A549 (cell line): ENCODE data around the gene PINK1. TPM values are rescaled to one million over a fixed set of nuclear protein-coding genes. Genes with fewer than 3 reads are reported as not detected.

Source experiments
- ATAC-seq, 2 experiments: fragments of 200-7000 bp in 1 of 2; fragments of >200 bp in 1 of 2; cut with Nextera tagmentation in 1 of 2; cut with Tn5 transposase in 1 of 2; 3 replicates each; pipeline versions ENCODE4 v1.8.0 to v1.9.1; 2018 to 2020; ENCODE audit warnings: mild to moderate bottlenecking in 1 of 2, moderate library complexity in 1 of 2
- CTCF ChIA-PET: fragments of 300-600 bp; sonication (Branson Sonifier 250); formaldehyde crosslinking; extraction: SDS; loops from one replicate; lab custom pipeline; 2021; ENCODE audit warnings: antibody characterized with exemption, inconsistent platforms; lab: Yijun Ruan, JAX
- POLR2A ChIA-PET: fragments of 350-600 bp; formaldehyde crosslinking; extraction: SDS; loops from one replicate; lab custom pipeline; 2021; ENCODE audit warnings: antibody characterized with exemption, inconsistent platforms; lab: Yijun Ruan, JAX
- DNase-seq, 2 experiments: peaks; one replicate each; pipeline versions ENCODE4 v3.0.0 to v3.0.0-alpha.2; 2011 to 2016; ENCODE audit warnings: low read depth in 1 of 2, low spot score in 1 of 2
- FAIRE-seq: peaks from 2 replicates; lab custom pipeline; 2011; peaks lifted over from hg19 to GRCh38; lab: Jason Lieb, UNC
- H3K27ac ChIP-seq, 2 experiments: fragments of >200 bp; sonication (Bioruptor Twin); formaldehyde crosslinking; 3 replicates each; pipeline ENCODE4 v1.5.1; 2016 to 2017
- H3K4me1 ChIP-seq: fragments of >200 bp; sonication (Bioruptor Twin); formaldehyde crosslinking; 3 replicates; pipeline ENCODE4 v1.6.1; 2016
- H3K4me2 ChIP-seq: fragments of >200 bp; sonication (Bioruptor Twin); formaldehyde crosslinking; 3 replicates; pipeline ENCODE4 v1.6.1; 2016
- H3K4me3 ChIP-seq: fragments of >200 bp; sonication (Bioruptor Twin); formaldehyde crosslinking; 3 replicates; pipeline ENCODE4 v1.5.1; 2016
- H3K9me3 ChIP-seq: fragments of >200 bp; sonication (Bioruptor Twin); formaldehyde crosslinking; 3 replicates; pipeline ENCODE4 v1.6.1; 2016
- BHLHE40 ChIP-seq: IDR thresholded peaks from 2 replicates; pipeline ENCODE4 v1.6.1; 2012; ENCODE audit warnings: low read depth, low read length, inconsistent platforms
- CBX8 ChIP-seq: fragments of 200-600 bp; sonication (generic); IDR thresholded peaks from 2 replicates; pipeline ENCODE4 v1.6.1; 2016
- EHF ChIP-seq: fragments of 250-450 bp; sonication (Bioruptor Pico); IDR thresholded peaks from 2 replicates; pipeline ENCODE4 v1.5.0; 2020; ENCODE audit warnings: mild to moderate bottlenecking
- EP300 ChIP-seq, 2 experiments: fragments of >200 bp; sonication (Bioruptor Twin); formaldehyde crosslinking; IDR thresholded peaks; 2 replicates in 1 of 2; 3 replicates in 1 of 2; pipeline ENCODE4 v1.6.1; 2016 to 2017
- JUNB ChIP-seq: fragments of >200 bp; sonication (Bioruptor Twin); formaldehyde crosslinking; IDR thresholded peaks from 2 replicates; pipeline ENCODE4 v1.6.1; 2016
- MAFK ChIP-seq: fragments of 450-650 bp; IDR thresholded peaks from 2 replicates; pipeline ENCODE4 v1.6.1; 2014; ENCODE audit not compliant: partially characterized antibody
- MAZ ChIP-seq: fragments of 150-350 bp; IDR thresholded peaks from 2 replicates; pipeline ENCODE4 v1.6.1; 2014; ENCODE audit warnings: antibody characterized with exemption, low read depth, low read length, borderline replicate concordance
- NFE2L2 ChIP-seq: fragments of 150-350 bp; conservative IDR thresholded peaks from 2 replicates; pipeline ENCODE4 v1.6.1; 2014; ENCODE audit warnings: low read length
- POLR2AphosphoS2 ChIP-seq: conservative IDR thresholded peaks from 2 replicates; pipeline ENCODE4 v1.6.1; 2012; ENCODE audit warnings: low read length, improper control_type of control experiment, inconsistent platforms
- RAD21 ChIP-seq, 2 experiments: fragments of >200 bp in 1 of 2; sonication (Bioruptor Twin) in 1 of 2; formaldehyde crosslinking in 1 of 2; IDR thresholded peaks in 1 of 2; conservative IDR thresholded peaks in 1 of 2; 2 replicates in 1 of 2; 3 replicates in 1 of 2; pipeline ENCODE4 v1.6.1; 2012 to 2018; ENCODE audit warnings: inconsistent platforms in 1 of 2
- SREBF2 ChIP-seq: fragments of 450-650 bp; IDR thresholded peaks from 2 replicates; pipeline ENCODE4 v1.6.1; 2014; ENCODE audit warnings: mild to moderate bottlenecking, moderate library complexity
- TFCP2L1 ChIP-seq: fragments of 250-450 bp; sonication (Bioruptor Pico); IDR thresholded peaks from 2 replicates; pipeline ENCODE4 v1.5.0; 2021; ENCODE audit warnings: mild to moderate bottlenecking
- TP53 ChIP-seq: fragments of 250-450 bp; sonication (Bioruptor Pico); IDR thresholded peaks from 2 replicates; pipeline ENCODE4 v1.5.0; 2021; ENCODE audit warnings: mild to moderate bottlenecking, moderate library complexity
- ZC3H11A ChIP-seq: fragments of 450-650 bp; IDR thresholded peaks from 2 replicates; pipeline ENCODE4 v1.6.1; 2014; ENCODE audit warnings: antibody characterized with exemption, mild to moderate bottlenecking
- ZFP36 ChIP-seq: fragments of 450-650 bp; IDR thresholded peaks from 2 replicates; pipeline ENCODE4 v1.6.1; 2014; ENCODE audit warnings: borderline replicate concordance; ENCODE audit not compliant: partially characterized antibody
- ZNF302 ChIP-seq: fragments of 250-450 bp; sonication (Bioruptor Pico); IDR thresholded peaks from 2 replicates; pipeline ENCODE4 v1.9.0; 2021; ENCODE audit warnings: inconsistent platforms, mild to moderate bottlenecking, moderate library complexity
- ZSCAN20 ChIP-seq: fragments of 250-450 bp; sonication (Bioruptor Pico); IDR thresholded peaks from 2 replicates; pipeline ENCODE4 v1.8.0; 2022; ENCODE audit warnings: mild to moderate bottlenecking, moderate library complexity
- WGBS: methylation state at CpG from one replicate; pipeline ENCODE4 v1.1.6; 2017; ENCODE audit errors: missing lambda C conversion rate; 5-methylcytosine and 5-hydroxymethylcytosine counted together
- polyA plus RNA-seq, 4 experiments: library from polyadenylated mRNA; depleted of rRNA in 3 of 4; stranded (reverse); fragments of >200 nt; fragmentation: RNase III in 1 of 4; extraction: RNeasy Plus Mini Kit Qiagen cat#74134 plus additional on column Dnase treatment in 1 of 4; gene quantifications; 2 replicates in 3 of 4; 3 replicates in 1 of 4; pipeline ENCODE4 v1.2.3, GENCODE V29; 2011 to 2017
- TF ChIP-seq, protein P1 (sequence below): fragments of 250-450 bp; sonication (Bioruptor Pico); IDR thresholded peaks from 2 replicates; pipeline ENCODE4 v1.5.0; 2020; ENCODE audit warnings: low read depth, mild to moderate bottlenecking, moderate library complexity
- TF ChIP-seq, protein P2 (sequence below): fragments of >200 bp; sonication (Bioruptor Twin); formaldehyde crosslinking; IDR thresholded peaks from 3 replicates; pipeline ENCODE4 v1.6.1; 2016
- TF ChIP-seq, protein P3 (sequence below): fragments of >200 bp; sonication (Bioruptor Twin); formaldehyde crosslinking; IDR thresholded peaks from 3 replicates; pipeline ENCODE4 v1.5.1; 2016
- TF ChIP-seq, protein P4 (sequence below): fragments of 450-650 bp; IDR thresholded peaks from 2 replicates; pipeline ENCODE4 v1.6.1; 2014; ENCODE audit warnings: antibody characterized with exemption
- TF ChIP-seq, protein P5 (sequence below): fragments of 200-600 bp; sonication (generic); IDR thresholded peaks from 2 replicates; pipeline ENCODE4 v1.6.1; 2016; ENCODE audit warnings: antibody characterized with exemption, mild to moderate bottlenecking, moderate library complexity

PINK1 gene
- polyA plus RNA-seq, 2 of the 4 experiments (the other 2 are of a cell fraction) = 18.9 to 51.4 TPM

DNA sequence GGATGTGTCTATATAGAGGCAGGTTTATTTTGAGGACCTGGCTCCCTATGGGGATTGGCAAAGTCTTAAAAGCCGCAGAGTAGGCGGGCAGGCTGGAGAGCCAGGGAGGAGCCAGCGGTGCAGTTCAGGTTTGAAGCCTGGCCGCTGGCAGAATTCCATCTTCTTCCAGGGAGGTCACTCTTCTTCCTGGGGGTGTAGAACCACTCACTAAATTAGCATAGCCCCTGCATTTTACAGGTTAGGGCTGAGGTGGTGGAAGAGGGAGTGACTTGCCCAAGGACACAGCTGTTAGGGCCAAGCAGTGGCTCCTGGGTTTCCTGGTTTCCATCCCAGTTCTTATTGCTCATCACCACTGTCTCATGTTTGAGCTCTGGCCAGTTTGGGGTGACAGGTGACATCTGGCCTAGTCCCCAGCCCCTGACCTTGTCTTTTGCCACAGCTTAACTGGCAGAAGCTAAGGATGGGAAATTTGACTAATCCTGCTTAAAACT, 1.4 kb downstream of the PINK1 start:
- DNase-seq (no peak), FAIRE-seq (no peak), ATAC-seq (peak in 1 of 2 experiments; percentile 64; a peak in 3 of 6 replicates)
- ChIA-PET POLR2A (interaction anchor here (0.9 to 1.9 kb wide), 2 partner anchors 82 to 96 kb away, joined by 5 to 7 read pairs; partner anchors contain the start of gene FAM43B), CTCF (interaction anchor here (1.1 to 5.9 kb wide), 5 partner anchors 8 to 111 kb away, joined by 6 to 90 read pairs (median 17); no protein-coding TSS in a partner anchor)
- Histone ChIP-seq H3K4me2 (peak overlapping the region; percentile 98), H3K9me3 (no peaks in the 10 kb centered on the region), H3K27ac (peak overlapping the region; percentile 92; a peak in 5 of 6 replicates), H3K4me1 (peaks cover 18% of the 10 kb centered on the region), H3K4me3 (peak overlapping the region; percentile 100)
- TF ChIP-seq RAD21 (conservative IDR thresholded peaks at IDR 0.05 in 1 of 2, IDR thresholded peaks at IDR 0.05 in 1 of 2) (no peak), MAZ (no peak), BHLHE40 (no peak), ZSCAN20 (no peak), TFCP2L1 (CRISPR knock-in tag) (no peak), TP53 (CRISPR knock-in tag) (no peak), EHF (CRISPR knock-in tag) (no peak), SREBF2 (no peak), MAFK (no peak), ZNF302 (CRISPR knock-in tag) (no peak)
- TF ChIP-seq, protein P1, sequence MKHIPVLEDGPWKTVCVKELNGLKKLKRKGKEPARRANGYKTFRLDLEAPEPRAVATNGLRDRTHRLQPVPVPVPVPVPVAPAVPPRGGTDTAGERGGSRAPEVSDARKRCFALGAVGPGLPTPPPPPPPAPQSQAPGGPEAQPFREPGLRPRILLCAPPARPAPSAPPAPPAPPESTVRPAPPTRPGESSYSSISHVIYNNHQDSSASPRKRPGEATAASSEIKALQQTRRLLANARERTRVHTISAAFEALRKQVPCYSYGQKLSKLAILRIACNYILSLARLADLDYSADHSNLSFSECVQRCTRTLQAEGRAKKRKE (CRISPR knock-in tag) = no peak
- TF ChIP-seq, protein P2, sequence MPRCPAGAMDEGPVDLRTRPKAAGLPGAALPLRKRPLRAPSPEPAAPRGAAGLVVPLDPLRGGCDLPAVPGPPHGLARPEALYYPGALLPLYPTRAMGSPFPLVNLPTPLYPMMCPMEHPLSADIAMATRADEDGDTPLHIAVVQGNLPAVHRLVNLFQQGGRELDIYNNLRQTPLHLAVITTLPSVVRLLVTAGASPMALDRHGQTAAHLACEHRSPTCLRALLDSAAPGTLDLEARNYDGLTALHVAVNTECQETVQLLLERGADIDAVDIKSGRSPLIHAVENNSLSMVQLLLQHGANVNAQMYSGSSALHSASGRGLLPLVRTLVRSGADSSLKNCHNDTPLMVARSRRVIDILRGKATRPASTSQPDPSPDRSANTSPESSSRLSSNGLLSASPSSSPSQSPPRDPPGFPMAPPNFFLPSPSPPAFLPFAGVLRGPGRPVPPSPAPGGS = no peak
- TF ChIP-seq, protein P3, sequence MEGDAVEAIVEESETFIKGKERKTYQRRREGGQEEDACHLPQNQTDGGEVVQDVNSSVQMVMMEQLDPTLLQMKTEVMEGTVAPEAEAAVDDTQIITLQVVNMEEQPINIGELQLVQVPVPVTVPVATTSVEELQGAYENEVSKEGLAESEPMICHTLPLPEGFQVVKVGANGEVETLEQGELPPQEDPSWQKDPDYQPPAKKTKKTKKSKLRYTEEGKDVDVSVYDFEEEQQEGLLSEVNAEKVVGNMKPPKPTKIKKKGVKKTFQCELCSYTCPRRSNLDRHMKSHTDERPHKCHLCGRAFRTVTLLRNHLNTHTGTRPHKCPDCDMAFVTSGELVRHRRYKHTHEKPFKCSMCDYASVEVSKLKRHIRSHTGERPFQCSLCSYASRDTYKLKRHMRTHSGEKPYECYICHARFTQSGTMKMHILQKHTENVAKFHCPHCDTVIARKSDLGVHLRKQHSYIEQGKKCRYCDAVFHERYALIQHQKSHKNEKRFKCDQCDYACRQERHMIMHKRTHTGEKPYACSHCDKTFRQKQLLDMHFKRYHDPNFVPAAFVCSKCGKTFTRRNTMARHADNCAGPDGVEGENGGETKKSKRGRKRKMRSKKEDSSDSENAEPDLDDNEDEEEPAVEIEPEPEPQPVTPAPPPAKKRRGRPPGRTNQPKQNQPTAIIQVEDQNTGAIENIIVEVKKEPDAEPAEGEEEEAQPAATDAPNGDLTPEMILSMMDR = no peak
- 52% methylated on average over 4 of the region's 4 CpGs for WGBS

DNA sequence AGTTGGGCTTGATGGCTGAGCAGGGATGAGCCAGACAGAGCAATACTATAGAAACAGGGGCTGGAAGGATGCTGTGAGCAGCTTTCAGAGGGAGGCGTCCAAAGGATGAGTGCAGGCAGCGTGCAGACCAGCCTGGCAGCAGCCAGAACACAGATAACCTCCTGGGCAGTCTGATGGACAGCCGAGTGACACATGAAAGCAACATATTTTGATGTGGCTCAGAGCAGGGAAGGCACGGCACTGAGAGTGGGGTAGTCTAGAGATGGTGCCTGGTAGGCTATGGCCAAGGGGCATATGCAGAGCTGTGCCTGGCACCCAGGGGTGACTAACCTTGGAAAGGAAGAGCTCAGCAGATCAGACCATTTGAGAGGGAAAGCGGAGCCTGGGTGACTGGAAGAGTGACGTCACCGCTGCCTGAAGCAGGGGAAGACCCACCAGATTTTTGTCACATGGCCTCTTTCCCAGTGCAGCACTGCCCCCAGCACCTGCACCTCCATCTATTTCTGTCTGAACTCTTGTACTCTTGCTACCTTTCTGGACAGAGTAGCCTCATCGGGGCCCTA, 3.6 kb downstream of the PINK1 start:
- POLR2A ChIA-PET = no interaction called here

More for the DNA sequence above, 3.6 kb downstream of the PINK1 start:
- TF ChIP-seq JUNB (no peak), POLR2AphosphoS2 (no peak), ZSCAN20 (no peak), ZFP36 (no peak), CBX8 (no peak), EP300 (IDR thresholded peaks at IDR 0.05) (no peak), ZC3H11A (no peak), NFE2L2 (no peak)
- TF ChIP-seq, protein P2 = no peak
- TF ChIP-seq, protein P4, sequence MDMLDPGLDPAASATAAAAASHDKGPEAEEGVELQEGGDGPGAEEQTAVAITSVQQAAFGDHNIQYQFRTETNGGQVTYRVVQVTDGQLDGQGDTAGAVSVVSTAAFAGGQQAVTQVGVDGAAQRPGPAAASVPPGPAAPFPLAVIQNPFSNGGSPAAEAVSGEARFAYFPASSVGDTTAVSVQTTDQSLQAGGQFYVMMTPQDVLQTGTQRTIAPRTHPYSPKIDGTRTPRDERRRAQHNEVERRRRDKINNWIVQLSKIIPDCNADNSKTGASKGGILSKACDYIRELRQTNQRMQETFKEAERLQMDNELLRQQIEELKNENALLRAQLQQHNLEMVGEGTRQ = no peak
- TF ChIP-seq, protein P5, sequence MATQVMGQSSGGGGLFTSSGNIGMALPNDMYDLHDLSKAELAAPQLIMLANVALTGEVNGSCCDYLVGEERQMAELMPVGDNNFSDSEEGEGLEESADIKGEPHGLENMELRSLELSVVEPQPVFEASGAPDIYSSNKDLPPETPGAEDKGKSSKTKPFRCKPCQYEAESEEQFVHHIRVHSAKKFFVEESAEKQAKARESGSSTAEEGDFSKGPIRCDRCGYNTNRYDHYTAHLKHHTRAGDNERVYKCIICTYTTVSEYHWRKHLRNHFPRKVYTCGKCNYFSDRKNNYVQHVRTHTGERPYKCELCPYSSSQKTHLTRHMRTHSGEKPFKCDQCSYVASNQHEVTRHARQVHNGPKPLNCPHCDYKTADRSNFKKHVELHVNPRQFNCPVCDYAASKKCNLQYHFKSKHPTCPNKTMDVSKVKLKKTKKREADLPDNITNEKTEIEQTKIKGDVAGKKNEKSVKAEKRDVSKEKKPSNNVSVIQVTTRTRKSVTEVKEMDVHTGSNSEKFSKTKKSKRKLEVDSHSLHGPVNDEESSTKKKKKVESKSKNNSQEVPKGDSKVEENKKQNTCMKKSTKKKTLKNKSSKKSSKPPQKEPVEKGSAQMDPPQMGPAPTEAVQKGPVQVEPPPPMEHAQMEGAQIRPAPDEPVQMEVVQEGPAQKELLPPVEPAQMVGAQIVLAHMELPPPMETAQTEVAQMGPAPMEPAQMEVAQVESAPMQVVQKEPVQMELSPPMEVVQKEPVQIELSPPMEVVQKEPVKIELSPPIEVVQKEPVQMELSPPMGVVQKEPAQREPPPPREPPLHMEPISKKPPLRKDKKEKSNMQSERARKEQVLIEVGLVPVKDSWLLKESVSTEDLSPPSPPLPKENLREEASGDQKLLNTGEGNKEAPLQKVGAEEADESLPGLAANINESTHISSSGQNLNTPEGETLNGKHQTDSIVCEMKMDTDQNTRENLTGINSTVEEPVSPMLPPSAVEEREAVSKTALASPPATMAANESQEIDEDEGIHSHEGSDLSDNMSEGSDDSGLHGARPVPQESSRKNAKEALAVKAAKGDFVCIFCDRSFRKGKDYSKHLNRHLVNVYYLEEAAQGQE = no peak
- 89% methylated on average over 8 of the region's 8 CpGs for WGBS
- FAIRE-seq (no peak), DNase-seq (no peak), ATAC-seq (no peak)
- Histone ChIP-seq H3K9me3 (no peaks in the 10 kb centered on the region), H3K27ac (no peak overlapping the region), H3K4me3 (no peak overlapping the region), H3K4me2 (no peak overlapping the region), H3K4me1 (peaks cover 18% of the 10 kb centered on the region)
- CTCF ChIA-PET = interaction anchor here (0.6 to 8.6 kb wide), 6 partner anchors 11 to 255 kb away, joined by 3 to 101 read pairs (median 4); partner anchors contain the start of gene DDOST
